GM10847 (cell line): ENCODE results near the gene HIGD2B.
"Not testable (repeated sequence)": the region's sequence is repeated elsewhere in the genome, so short reads cannot be mapped to it uniquely, and the experiment has no call there.

Experiments used
- POLR2A ChIP-seq: IDR thresholded peaks from 2 replicates; pipeline ENCODE4 v1.6.1; 2011; ENCODE audit not compliant: insufficient read length; ENCODE audit errors: extremely low read depth

HIGD2B gene

DNA sequence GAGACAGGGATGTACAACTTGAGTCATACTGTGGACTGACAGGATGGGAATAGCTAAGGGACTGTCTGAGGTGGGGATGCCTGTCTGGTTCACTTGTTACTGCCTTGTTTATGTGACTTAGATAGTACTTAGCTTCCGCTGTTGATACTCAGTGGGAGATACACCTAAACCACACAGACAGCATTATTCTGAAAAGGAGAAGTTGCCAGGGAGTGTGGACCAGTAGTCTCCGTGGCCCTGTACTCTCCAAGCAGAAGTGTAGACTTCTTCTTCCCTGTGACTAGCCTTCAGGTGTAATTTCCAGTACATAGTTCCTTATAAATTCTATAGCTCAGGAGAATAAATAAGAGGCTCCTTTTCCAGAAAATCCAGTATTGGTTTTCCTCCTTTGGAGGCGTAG is 5.1 kb downstream of the HIGD2B start:
- TF ChIP-seq POLR2A = no peak

DNA sequence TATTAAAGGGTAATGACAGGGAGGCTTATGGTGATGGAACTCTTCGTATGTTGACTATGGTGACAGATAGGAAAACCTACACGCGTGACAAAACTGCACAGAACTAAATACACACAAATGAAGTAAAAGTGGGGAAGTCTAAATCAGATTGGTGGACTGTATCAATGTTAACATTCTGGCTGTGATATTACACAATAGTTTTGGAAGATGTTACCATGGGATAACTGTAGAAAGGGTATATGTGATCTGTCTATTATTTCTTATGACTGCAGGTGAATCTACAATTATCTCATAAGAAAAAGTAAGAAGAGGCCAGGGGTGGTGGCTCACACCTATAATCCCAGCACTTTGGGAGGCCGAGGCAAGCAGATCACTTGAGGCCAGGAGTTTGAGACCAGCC is 9.1 kb downstream of the HIGD2B start:
- no peak for TF ChIP-seq POLR2A

DNA sequence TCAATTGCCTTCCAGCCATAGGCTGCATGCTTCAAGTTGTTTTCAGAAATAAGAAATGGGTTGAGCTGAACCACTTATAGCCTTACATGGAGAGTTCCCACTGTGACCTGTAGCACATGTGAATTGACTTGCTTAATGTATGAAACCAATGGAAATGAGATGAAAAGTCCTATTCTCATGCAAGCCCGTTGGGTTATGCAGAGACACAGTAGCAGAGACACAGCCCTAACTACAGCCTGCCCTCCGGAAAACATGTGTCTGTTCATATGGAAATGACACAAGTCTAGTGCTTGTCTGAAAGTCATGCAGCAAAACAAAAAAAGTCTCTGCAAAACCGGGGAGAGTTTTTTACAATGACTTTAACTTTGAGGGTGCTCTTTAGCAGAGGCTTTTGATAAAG is 14.5 kb downstream of the HIGD2B start:
- TF ChIP-seq POLR2A = no peak

DNA sequence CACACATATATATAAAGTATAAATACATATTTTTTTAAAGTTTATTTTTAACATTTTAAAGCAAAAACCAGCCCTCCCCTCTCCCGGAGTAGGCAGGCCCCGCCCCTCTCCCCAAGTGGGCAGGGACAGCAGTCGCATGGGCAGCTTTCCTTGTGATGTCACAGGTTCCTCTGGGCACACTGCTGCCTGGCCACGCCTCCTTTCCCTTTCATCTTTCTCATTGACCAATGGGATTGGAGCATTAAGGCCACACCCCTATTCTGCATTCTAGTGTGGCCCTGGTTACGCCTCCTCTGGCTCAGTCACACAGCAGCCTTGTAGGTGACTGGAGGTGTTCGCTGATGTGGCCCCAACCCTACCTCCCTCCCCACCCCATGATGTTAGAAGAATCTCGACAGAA is 31.6 kb downstream of the HIGD2B start, which contains the start of gene GOLGA6B:
Gene GOLGA6B, plus strand, starts transcription at position 301 of the 400 bp plus-strand sequence. Its CDS starts 41 bp downstream, at position 342.
- TF ChIP-seq POLR2A = not testable (repeated sequence)
